DND-41 (cell line): ENCODE results near the gene GABPB2.

Source experiments
- EZH2 ChIP-seq: IDR thresholded peaks from 3 replicates; pipeline ENCODE4 v1.6.1; 2012; ENCODE audit warnings: borderline replicate concordance, low read depth, mild to moderate bottlenecking, moderate library complexity, low read length, inconsistent platforms; ENCODE audit not compliant: severe bottlenecking
- TF ChIP-seq, protein P1 (sequence below): IDR thresholded peaks from 2 replicates; pipeline ENCODE4 v1.5.1; 2012; ENCODE audit warnings: borderline replicate concordance, low read length, moderate library complexity, mild to moderate bottlenecking; ENCODE audit not compliant: poor library complexity, severe bottlenecking; ENCODE audit errors: extremely low read depth

GRCh38 chr1:151036356-151036755, 34.2 kb upstream of the GABPB2 start, which contains the start of gene BNIPL:
- TF ChIP-seq, protein P1, sequence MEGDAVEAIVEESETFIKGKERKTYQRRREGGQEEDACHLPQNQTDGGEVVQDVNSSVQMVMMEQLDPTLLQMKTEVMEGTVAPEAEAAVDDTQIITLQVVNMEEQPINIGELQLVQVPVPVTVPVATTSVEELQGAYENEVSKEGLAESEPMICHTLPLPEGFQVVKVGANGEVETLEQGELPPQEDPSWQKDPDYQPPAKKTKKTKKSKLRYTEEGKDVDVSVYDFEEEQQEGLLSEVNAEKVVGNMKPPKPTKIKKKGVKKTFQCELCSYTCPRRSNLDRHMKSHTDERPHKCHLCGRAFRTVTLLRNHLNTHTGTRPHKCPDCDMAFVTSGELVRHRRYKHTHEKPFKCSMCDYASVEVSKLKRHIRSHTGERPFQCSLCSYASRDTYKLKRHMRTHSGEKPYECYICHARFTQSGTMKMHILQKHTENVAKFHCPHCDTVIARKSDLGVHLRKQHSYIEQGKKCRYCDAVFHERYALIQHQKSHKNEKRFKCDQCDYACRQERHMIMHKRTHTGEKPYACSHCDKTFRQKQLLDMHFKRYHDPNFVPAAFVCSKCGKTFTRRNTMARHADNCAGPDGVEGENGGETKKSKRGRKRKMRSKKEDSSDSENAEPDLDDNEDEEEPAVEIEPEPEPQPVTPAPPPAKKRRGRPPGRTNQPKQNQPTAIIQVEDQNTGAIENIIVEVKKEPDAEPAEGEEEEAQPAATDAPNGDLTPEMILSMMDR = no peak
- no peak for TF ChIP-seq EZH2
